HepG2 (cell line): Measurements from ENCODE around the gene GRM2. TPM values are rescaled to one million over a fixed set of nuclear protein-coding genes. Genes with fewer than 3 reads are reported as not detected.

Experiments used
- ARNT ChIP-seq: fragments of 450-650 bp; IDR thresholded peaks from 2 replicates; pipeline ENCODE4 v1.6.1; 2017
- ETV5 ChIP-seq: IDR thresholded peaks from 2 replicates; pipeline ENCODE4 v1.6.1; 2018; ENCODE audit warnings: missing biosample characterization, missing genetic modification reagents, inconsistent platforms, borderline replicate concordance
- FOXC1 ChIP-seq: sonication (generic); formaldehyde crosslinking; IDR thresholded peaks from 2 replicates; pipeline ENCODE4 v1.8.0; 2022; ENCODE audit warnings: mild to moderate bottlenecking, missing genetic modification reagents, borderline replicate concordance
- HHEX ChIP-seq: IDR thresholded peaks from 2 replicates; pipeline ENCODE4 v1.6.1; 2016; ENCODE audit warnings: control low read depth
- JARID2 ChIP-seq: sonication (generic); formaldehyde crosslinking; IDR thresholded peaks from 2 replicates; pipeline ENCODE4 v1.8.1; 2023; ENCODE audit warnings: missing genetic modification reagents, inconsistent platforms; ENCODE audit not compliant: insufficient replicate concordance
- JUND ChIP-seq: sonication (generic); formaldehyde crosslinking; IDR thresholded peaks from 2 replicates; pipeline ENCODE4 v1.8.0; 2022; ENCODE audit warnings: mild to moderate bottlenecking, missing genetic modification reagents
- PAWR ChIP-seq: sonication (generic); formaldehyde crosslinking; IDR thresholded peaks from 2 replicates; pipeline ENCODE4 v1.4.0; 2020; ENCODE audit warnings: missing genetic modification reagents, mild to moderate bottlenecking, borderline replicate concordance
- RARA ChIP-seq: IDR thresholded peaks from 2 replicates; pipeline ENCODE4 v1.6.1; 2016; ENCODE audit warnings: missing genetic modification reagents, missing compliant biosample characterization
- TCF12 ChIP-seq, 2 experiments: fragments of 450-650 bp in 1 of 2; sonication (generic) in 1 of 2; formaldehyde crosslinking in 1 of 2; IDR thresholded peaks; 2 replicates each; pipeline versions ENCODE4 v1.6.1 to v1.8.0; 2017 to 2022; ENCODE audit warnings: antibody characterized with exemption in 1 of 2, mild to moderate bottlenecking in 1 of 2, missing genetic modification reagents in 1 of 2, moderate library complexity in 1 of 2
- ZFY ChIP-seq: sonication (generic); formaldehyde crosslinking; IDR thresholded peaks from 2 replicates; pipeline ENCODE4 v1.4.0; 2020; ENCODE audit warnings: missing genetic modification reagents
- ZNF224 ChIP-seq: sonication (generic); formaldehyde crosslinking; IDR thresholded peaks from 2 replicates; pipeline ENCODE4 v1.5.0; 2020; ENCODE audit warnings: mild to moderate bottlenecking, missing genetic modification reagents
- ZNF607 ChIP-seq: sonication (generic); formaldehyde crosslinking; IDR thresholded peaks from 2 replicates; pipeline ENCODE4 v1.5.1; 2020; ENCODE audit warnings: missing genetic modification reagents, mild to moderate bottlenecking, borderline replicate concordance
- ZNF724P ChIP-seq: sonication (generic); formaldehyde crosslinking; IDR thresholded peaks from 2 replicates; pipeline ENCODE4 v1.8.0; 2022; ENCODE audit warnings: missing genetic modification reagents, borderline replicate concordance
- polyA plus RNA-seq, 8 experiments: library from polyadenylated mRNA; depleted of rRNA in 3 of 8; stranded (reverse) in 7 of 8; unstranded in 1 of 8; fragments of >200 nt; fragmentation: Illumina TruSeq in 4 of 8; extraction: Trizol in 4 of 8; gene quantifications; 2 replicates each; pipeline versions ENCODE4 v1.2.1 to v1.2.3, GENCODE V29; 2011 to 2016; ENCODE audit warnings: low read depth in 4 of 8, missing spikeins in 1 of 8, mixed read lengths in 1 of 8; ENCODE audit not compliant: insufficient read depth in 1 of 8
- total RNA-seq, 5 experiments: library from RNA; depleted of rRNA; stranded (reverse); fragments of >200 nt; fragmentation: Illumina TruSeq; extraction: Trizol; gene quantifications; 2 replicates each; pipeline ENCODE4 v1.2.3, GENCODE V29; 2016; ENCODE audit warnings: low read depth in 1 of 5
- TF ChIP-seq, protein P1 (sequence below): sonication (generic); formaldehyde crosslinking; IDR thresholded peaks from 2 replicates; pipeline ENCODE4 v1.5.1; 2020; ENCODE audit warnings: mild to moderate bottlenecking, missing genetic modification reagents, moderate library complexity
- TF ChIP-seq, protein P2 (sequence below): sonication (generic); formaldehyde crosslinking; IDR thresholded peaks from 2 replicates; pipeline ENCODE4 v1.8.0; 2022; ENCODE audit warnings: missing genetic modification reagents, low read depth, mild to moderate bottlenecking, borderline replicate concordance
- TF ChIP-seq, protein P3 (sequence below): sonication (generic); formaldehyde crosslinking; IDR thresholded peaks from 2 replicates; pipeline ENCODE4 v1.9.0; 2021; ENCODE audit warnings: missing genetic modification reagents, borderline replicate concordance
- TF ChIP-seq, protein P4 (sequence below): sonication (generic); formaldehyde crosslinking; IDR thresholded peaks from 2 replicates; pipeline ENCODE4 v1.9.0; 2021; ENCODE audit warnings: missing genetic modification reagents, mild to moderate bottlenecking, borderline replicate concordance

The GRM2 gene
- total and polyA plus RNA-seq, 2 of the 13 experiments (the other 11 are each of a cell fraction or from before 2014, with no cell fraction given): 0.04 to 0.07 TPM

DNA sequence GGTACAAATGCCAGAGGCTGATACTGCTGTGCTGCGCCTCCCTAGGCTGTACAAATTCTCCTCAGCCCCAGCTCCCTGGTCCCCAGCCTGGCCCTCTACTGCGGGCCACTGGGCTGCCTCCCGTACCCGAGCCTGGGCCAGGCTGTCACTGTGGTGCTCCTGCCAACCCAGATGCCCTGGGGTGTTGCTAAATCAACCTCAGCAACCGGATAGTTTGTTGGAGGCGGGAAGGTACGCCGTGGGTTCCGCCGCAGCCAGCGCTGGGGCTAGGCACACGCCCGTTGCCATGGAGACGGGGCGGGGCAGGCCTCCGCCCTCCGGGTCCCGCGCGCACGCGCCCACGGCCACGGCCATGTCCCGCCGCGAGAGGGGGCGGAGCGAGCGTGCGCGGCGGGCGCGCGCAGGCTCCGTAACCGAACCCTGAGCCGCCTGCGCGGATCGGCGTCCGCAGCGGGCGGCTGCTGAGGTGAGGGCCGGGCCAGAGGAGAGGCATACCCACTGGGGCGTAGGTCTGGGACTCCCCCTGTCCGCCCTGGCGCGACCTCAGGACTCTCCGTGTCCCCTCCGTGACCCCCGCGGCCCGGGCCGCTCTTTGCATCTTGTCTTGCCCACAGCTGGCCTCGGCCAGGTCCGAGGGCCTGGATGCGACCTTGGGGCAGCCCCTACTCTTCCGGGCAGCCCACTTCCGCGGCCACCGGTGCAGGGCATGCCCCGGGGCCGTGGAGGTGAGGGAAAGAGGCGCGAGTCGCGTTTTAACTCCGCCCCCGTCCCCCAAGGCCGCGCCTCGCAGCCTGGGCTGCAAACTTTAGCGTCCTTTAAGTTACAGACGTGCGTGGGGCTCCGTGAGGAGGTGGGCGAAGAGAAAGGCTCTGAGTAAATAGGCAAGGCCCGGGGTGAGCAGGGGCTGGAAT is 35.8 kb upstream of the GRM2 start, which contains the start of gene TEX264 (continued):
- TF ChIP-seq, protein P1, sequence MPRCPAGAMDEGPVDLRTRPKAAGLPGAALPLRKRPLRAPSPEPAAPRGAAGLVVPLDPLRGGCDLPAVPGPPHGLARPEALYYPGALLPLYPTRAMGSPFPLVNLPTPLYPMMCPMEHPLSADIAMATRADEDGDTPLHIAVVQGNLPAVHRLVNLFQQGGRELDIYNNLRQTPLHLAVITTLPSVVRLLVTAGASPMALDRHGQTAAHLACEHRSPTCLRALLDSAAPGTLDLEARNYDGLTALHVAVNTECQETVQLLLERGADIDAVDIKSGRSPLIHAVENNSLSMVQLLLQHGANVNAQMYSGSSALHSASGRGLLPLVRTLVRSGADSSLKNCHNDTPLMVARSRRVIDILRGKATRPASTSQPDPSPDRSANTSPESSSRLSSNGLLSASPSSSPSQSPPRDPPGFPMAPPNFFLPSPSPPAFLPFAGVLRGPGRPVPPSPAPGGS (CRISPR knock-in tag): peak; percentile 71; the same call in 1 of the 2 replicates
- TF ChIP-seq ARNT (no peak), JUND (CRISPR knock-in tag) (no peak), PAWR (no peak), ZNF724P (peak; percentile 69), JARID2 (CRISPR knock-in tag) (no peak), HHEX (CRISPR knock-in tag) (no peak), TCF12 (IDR thresholded peaks at IDR 0.05) (no peak), TCF12 (CRISPR knock-in tag; IDR thresholded peaks at IDR 0.05) (no peak; the same call in none of the 2 replicates), ETV5 (CRISPR knock-in tag) (no peak), FOXC1 (CRISPR knock-in tag) (peak; percentile 69; the same call in 1 of the 2 replicates), ZNF224 (CRISPR knock-in tag) (no peak; the same call in 1 of the 2 replicates), ZNF607 (CRISPR knock-in tag) (peak; percentile 64; the same call in 1 of the 2 replicates), ZFY (CRISPR knock-in tag) (peak; percentile 80), RARA (CRISPR knock-in tag) (peak; percentile 61)
- TF ChIP-seq, protein P2, sequence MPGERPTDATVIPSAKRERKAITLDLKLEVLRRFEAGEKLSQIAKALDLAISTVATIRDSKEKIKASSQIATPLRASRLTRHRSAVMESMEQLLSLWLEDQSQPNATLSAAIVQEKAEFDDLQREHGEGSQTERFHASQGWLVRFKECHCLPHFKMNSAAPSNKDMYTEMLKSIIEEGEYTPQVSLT (CRISPR knock-in tag): no peak
- TF ChIP-seq, protein P3, sequence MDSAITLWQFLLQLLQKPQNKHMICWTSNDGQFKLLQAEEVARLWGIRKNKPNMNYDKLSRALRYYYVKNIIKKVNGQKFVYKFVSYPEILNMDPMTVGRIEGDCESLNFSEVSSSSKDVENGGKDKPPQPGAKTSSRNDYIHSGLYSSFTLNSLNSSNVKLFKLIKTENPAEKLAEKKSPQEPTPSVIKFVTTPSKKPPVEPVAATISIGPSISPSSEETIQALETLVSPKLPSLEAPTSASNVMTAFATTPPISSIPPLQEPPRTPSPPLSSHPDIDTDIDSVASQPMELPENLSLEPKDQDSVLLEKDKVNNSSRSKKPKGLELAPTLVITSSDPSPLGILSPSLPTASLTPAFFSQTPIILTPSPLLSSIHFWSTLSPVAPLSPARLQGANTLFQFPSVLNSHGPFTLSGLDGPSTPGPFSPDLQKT (CRISPR knock-in tag): 0 out of 2 replicates have a peak, but pooled peaks have one; percentile 40
- TF ChIP-seq, protein P4, sequence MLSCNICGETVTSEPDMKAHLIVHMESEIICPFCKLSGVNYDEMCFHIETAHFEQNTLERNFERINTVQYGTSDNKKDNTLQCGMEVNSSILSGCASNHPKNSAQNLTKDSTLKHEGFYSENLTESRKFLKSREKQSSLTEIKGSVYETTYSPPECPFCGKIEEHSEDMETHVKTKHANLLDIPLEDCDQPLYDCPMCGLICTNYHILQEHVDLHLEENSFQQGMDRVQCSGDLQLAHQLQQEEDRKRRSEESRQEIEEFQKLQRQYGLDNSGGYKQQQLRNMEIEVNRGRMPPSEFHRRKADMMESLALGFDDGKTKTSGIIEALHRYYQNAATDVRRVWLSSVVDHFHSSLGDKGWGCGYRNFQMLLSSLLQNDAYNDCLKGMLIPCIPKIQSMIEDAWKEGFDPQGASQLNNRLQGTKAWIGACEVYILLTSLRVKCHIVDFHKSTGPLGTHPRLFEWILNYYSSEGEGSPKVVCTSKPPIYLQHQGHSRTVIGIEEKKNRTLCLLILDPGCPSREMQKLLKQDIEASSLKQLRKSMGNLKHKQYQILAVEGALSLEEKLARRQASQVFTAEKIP: no peak
